Fibroblast of peridontal ligament (primary cell): ENCODE measurements around the gene SLC5A1.

Experiments used
- DNase-seq: peaks from one replicate; pipeline ENCODE4 v3.0.0-alpha.2; 2010; ENCODE audit errors: extremely low read depth

Gene SLC5A1

GRCh38 chr22:32050678-32051515 lies 7.8 kb downstream of the SLC5A1 start:
- peak; percentile 89 for DNase-seq

- DNase-seq: no peak
These were observed 9.2 kb downstream of the SLC5A1 start for GRCh38 chr22:32052244-32052643.

- DNase-seq: no peak
These were observed 10.1 kb downstream of the SLC5A1 start for GRCh38 chr22:32052936-32053791.

GRCh38 chr22:32055069-32055468 lies 12.0 kb downstream of the SLC5A1 start:
- no peak for DNase-seq

GRCh38 chr22:32058656-32059260 lies 15.7 kb downstream of the SLC5A1 start:
- DNase-seq: peak; percentile 38

GRCh38 chr22:32059426-32059825 lies 16.4 kb downstream of the SLC5A1 start:
- no peak for DNase-seq

GRCh38 chr22:32063701-32064100 lies 20.6 kb downstream of the SLC5A1 start:
- DNase-seq: no peak

GRCh38 chr22:32066820-32067219 lies 23.8 kb downstream of the SLC5A1 start:
- no peak for DNase-seq

GRCh38 chr22:32067613-32068012 lies 24.6 kb downstream of the SLC5A1 start:
- DNase-seq: no peak

GRCh38 chr22:32069579-32070372 lies 26.7 kb downstream of the SLC5A1 start:
- DNase-seq: no peak

GRCh38 chr22:32073262-32073661 lies 30.2 kb downstream of the SLC5A1 start:
- no peak for DNase-seq

GRCh38 chr22:32073823-32074380 lies 30.8 kb downstream of the SLC5A1 start:
- no peak for DNase-seq

- DNase-seq: no peak
These were observed 33.1 kb downstream of the SLC5A1 start for GRCh38 chr22:32075997-32076760.

- no peak for DNase-seq
These were observed 33.7 kb downstream of the SLC5A1 start for GRCh38 chr22:32076761-32077084.

GRCh38 chr22:32077151-32077550 lies 34.1 kb downstream of the SLC5A1 start:
- DNase-seq: no peak

GRCh38 chr22:32079130-32080089 lies 36.3 kb downstream of the SLC5A1 start:
- peak; percentile 11 for DNase-seq

GRCh38 chr22:32080904-32081303 lies 37.8 kb downstream of the SLC5A1 start:
- peak; percentile 60 for DNase-seq

GRCh38 chr22:32082331-32082730 lies 39.3 kb downstream of the SLC5A1 start:
- no peak for DNase-seq

GRCh38 chr22:32083000-32083399 lies 39.9 kb downstream of the SLC5A1 start:
- no peak for DNase-seq
